HepG2 (cell line): ENCODE results near the gene ORMDL2. TPM values are rescaled to one million over a fixed set of nuclear protein-coding genes. Genes with fewer than 3 reads are reported as not detected.

Source experiments
- ATAC-seq: fragments of 200-7000 bp; cut with Tn5 transposase; 3 replicates; pipeline ENCODE4 v1.9.1; 2020; ENCODE audit warnings: mild to moderate bottlenecking, moderate library complexity
- BruUV-seq: library from RNA; stranded (reverse); fragments of 400-500 nt; replicated peaks from 2 replicates; lab custom pipeline; 2021; lab: Mats Ljungman, UMichigan
- CTCF ChIA-PET: fragments of 300-600 bp; formaldehyde crosslinking; extraction: SDS; loops from one replicate; lab custom pipeline; 2021; ENCODE audit warnings: low total read pairs, inconsistent platforms, low intra/inter-chr PET ratio; lab: Yijun Ruan, JAX
- POLR2A ChIA-PET: fragments of 350-600 bp; sonication (Branson Sonifier 250); formaldehyde crosslinking; loops from one replicate; lab custom pipeline; 2020; ENCODE audit warnings: antibody characterized with exemption, inconsistent platforms; lab: Yijun Ruan, JAX
- DNase-seq: peaks from one replicate; pipeline ENCODE4 v3.0.0-alpha.2; 2015; ENCODE audit warnings: low spot score
- FAIRE-seq: peaks from 3 replicates; lab custom pipeline; 2011; peaks lifted over from hg19 to GRCh38; lab: Jason Lieb, UNC
- H2AFZ ChIP-seq: one replicate; pipeline ENCODE4 v1.6.1; 2011; ENCODE audit warnings: low read length, inconsistent platforms
- H3K27ac ChIP-seq: fragments of 300-600 bp; 3 replicates; pipeline ENCODE4 v1.8.0; 2011; ENCODE audit warnings: mixed run types, mild to moderate bottlenecking, mixed read lengths, low read length, inconsistent platforms; ENCODE audit not compliant: insufficient read depth; ENCODE audit errors: extremely low read length
- H3K27me3 ChIP-seq, 2 experiments: fragments of 200-600 bp in 1 of 2; 2 replicates in 1 of 2; 3 replicates in 1 of 2; pipeline versions ENCODE4 v1.6.0 to v1.8.0; 2011; ENCODE audit warnings: low read length in 2 of 2, mild to moderate bottlenecking in 2 of 2, moderate library complexity in 2 of 2, inconsistent platforms in 1 of 2; ENCODE audit not compliant: insufficient read depth in 2 of 2, control insufficient read depth in 1 of 2
- H3K36me3 ChIP-seq, 2 experiments: fragments of 200-600 bp in 1 of 2; replicated peaks in 1 of 2; 2 replicates in 1 of 2; 3 replicates in 1 of 2; pipeline versions ENCODE4 v1.5.1 to v1.8.0; 2011; ENCODE audit warnings: low read length in 2 of 2, inconsistent platforms in 1 of 2; ENCODE audit not compliant: insufficient read depth in 2 of 2, control insufficient read depth in 1 of 2
- H3K4me1 ChIP-seq: 2 replicates; pipeline ENCODE4 v1.5.1; 2012; ENCODE audit warnings: low read length, inconsistent platforms; ENCODE audit not compliant: insufficient read depth
- H3K4me2 ChIP-seq: 2 replicates; pipeline ENCODE4 v1.6.0; 2011; ENCODE audit warnings: low read depth, low read length, inconsistent platforms
- H3K4me3 ChIP-seq, 3 experiments: fragments of 200-600 bp in 1 of 3; sonication (generic), shearing (Covaris generic) in 1 of 3; replicated peaks in 1 of 3; 2 replicates each; pipeline ENCODE4 v1.5.1; 2011 to 2016; ENCODE audit warnings: low read length in 3 of 3, inconsistent platforms in 2 of 3, low read depth in 2 of 3, mild to moderate bottlenecking in 2 of 3, control low read depth in 1 of 3, mixed read lengths in 1 of 3; ENCODE audit not compliant: insufficient read depth in 1 of 3
- H3K79me2 ChIP-seq: one replicate; pipeline ENCODE4 v1.6.1; 2011; ENCODE audit warnings: low read length, inconsistent platforms; ENCODE audit not compliant: insufficient read depth
- H3K9ac ChIP-seq: 2 replicates; pipeline ENCODE4 v1.6.0; 2011; ENCODE audit warnings: mild to moderate bottlenecking, low read depth, low read length, inconsistent platforms; ENCODE audit not compliant: insufficient read depth
- H3K9me3 ChIP-seq: 2 replicates; pipeline ENCODE4 v1.5.1; 2012; ENCODE audit warnings: mild to moderate bottlenecking, low read length
- H4K20me1 ChIP-seq: 2 replicates; pipeline ENCODE4 v1.6.0; 2011; ENCODE audit warnings: inconsistent platforms, mild to moderate bottlenecking, low read length, moderate library complexity; ENCODE audit not compliant: insufficient read depth
- KLF12 ChIP-seq: sonication (generic); formaldehyde crosslinking; IDR thresholded peaks from 2 replicates; pipeline ENCODE4 v1.4.0; 2020; ENCODE audit warnings: missing genetic modification reagents, borderline replicate concordance
- ZNF616 ChIP-seq: sonication (generic); formaldehyde crosslinking; IDR thresholded peaks from 2 replicates; pipeline ENCODE4 v1.5.0; 2020; ENCODE audit warnings: low read depth, mild to moderate bottlenecking, missing genetic modification reagents
- in situ Hi-C: cut with HindIII; loops from 2 replicates; pipeline ENCODE4 v1.10.0; 2017; ENCODE audit warnings: low pct_unique_long_range_greater_than_20kb; ENCODE audit not compliant: extremely low pct_ligation_motif_present
- intact Hi-C: fragments of 100-400 bp; cut with micrococcal nuclease; formaldehyde crosslinking; loops from one replicate; pipeline ENCODE4 v1.10.0; 2022; ENCODE audit not compliant: unreplicated experiment
- polyA plus RNA-seq, 8 experiments: library from polyadenylated mRNA; depleted of rRNA in 3 of 8; stranded (reverse) in 7 of 8; unstranded in 1 of 8; fragments of >200 nt; fragmentation: Illumina TruSeq in 4 of 8; extraction: Trizol in 4 of 8; gene quantifications; 2 replicates each; pipeline versions ENCODE4 v1.2.1 to v1.2.3, GENCODE V29; 2011 to 2016; ENCODE audit warnings: low read depth in 4 of 8, missing spikeins in 1 of 8, mixed read lengths in 1 of 8; ENCODE audit not compliant: insufficient read depth in 1 of 8
- total RNA-seq, 5 experiments: library from RNA; depleted of rRNA; stranded (reverse); fragments of >200 nt; fragmentation: Illumina TruSeq; extraction: Trizol; gene quantifications; 2 replicates each; pipeline ENCODE4 v1.2.3, GENCODE V29; 2016; ENCODE audit warnings: low read depth in 1 of 5
- TF ChIP-seq, protein P1 (sequence below): sonication (generic); formaldehyde crosslinking; IDR thresholded peaks from 2 replicates; pipeline ENCODE4 v1.4.0; 2020; ENCODE audit warnings: missing genetic modification reagents

Gene ORMDL2
- total and polyA plus RNA-seq, 2 of the 13 experiments (the other 11 are each of a cell fraction or from before 2014, with no cell fraction given): 24.0 to 28.6 TPM

DNA sequence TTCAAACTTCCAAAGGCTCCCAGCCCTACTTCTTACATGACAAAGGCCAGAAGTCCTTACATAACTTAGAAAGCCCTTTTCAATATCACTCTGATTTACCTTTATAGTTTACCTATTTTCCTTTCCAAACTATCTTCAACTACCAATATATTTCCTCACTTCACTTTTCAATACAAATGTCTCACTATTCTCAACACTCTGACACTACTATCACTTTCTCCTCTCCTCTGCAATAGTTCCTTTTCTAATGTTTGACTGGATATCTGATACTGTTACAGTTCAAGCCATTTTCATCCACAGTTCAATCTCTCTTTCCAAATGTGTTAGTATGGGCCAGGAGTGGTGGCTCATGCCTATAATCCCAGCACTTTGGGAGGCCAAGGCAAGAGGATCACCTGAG is 3.6 kb upstream of the ORMDL2 start:
- FAIRE-seq (no peak), DNase-seq (no peak), ATAC-seq (no peak)
- intact Hi-C loops (no loop called here), in situ Hi-C loops (no loop called here)
- no TSS peak for BruUV-seq
- H4K20me1 ChIP-seq: peaks cover 17% of the 10 kb centered on the region
- H3K4me2 ChIP-seq: no peak overlapping the region
- no peak overlapping the region for H2AFZ ChIP-seq
- TF ChIP-seq KLF12 (no peak), ZNF616 (CRISPR knock-in tag) (no peak)
- TF ChIP-seq, protein P1, sequence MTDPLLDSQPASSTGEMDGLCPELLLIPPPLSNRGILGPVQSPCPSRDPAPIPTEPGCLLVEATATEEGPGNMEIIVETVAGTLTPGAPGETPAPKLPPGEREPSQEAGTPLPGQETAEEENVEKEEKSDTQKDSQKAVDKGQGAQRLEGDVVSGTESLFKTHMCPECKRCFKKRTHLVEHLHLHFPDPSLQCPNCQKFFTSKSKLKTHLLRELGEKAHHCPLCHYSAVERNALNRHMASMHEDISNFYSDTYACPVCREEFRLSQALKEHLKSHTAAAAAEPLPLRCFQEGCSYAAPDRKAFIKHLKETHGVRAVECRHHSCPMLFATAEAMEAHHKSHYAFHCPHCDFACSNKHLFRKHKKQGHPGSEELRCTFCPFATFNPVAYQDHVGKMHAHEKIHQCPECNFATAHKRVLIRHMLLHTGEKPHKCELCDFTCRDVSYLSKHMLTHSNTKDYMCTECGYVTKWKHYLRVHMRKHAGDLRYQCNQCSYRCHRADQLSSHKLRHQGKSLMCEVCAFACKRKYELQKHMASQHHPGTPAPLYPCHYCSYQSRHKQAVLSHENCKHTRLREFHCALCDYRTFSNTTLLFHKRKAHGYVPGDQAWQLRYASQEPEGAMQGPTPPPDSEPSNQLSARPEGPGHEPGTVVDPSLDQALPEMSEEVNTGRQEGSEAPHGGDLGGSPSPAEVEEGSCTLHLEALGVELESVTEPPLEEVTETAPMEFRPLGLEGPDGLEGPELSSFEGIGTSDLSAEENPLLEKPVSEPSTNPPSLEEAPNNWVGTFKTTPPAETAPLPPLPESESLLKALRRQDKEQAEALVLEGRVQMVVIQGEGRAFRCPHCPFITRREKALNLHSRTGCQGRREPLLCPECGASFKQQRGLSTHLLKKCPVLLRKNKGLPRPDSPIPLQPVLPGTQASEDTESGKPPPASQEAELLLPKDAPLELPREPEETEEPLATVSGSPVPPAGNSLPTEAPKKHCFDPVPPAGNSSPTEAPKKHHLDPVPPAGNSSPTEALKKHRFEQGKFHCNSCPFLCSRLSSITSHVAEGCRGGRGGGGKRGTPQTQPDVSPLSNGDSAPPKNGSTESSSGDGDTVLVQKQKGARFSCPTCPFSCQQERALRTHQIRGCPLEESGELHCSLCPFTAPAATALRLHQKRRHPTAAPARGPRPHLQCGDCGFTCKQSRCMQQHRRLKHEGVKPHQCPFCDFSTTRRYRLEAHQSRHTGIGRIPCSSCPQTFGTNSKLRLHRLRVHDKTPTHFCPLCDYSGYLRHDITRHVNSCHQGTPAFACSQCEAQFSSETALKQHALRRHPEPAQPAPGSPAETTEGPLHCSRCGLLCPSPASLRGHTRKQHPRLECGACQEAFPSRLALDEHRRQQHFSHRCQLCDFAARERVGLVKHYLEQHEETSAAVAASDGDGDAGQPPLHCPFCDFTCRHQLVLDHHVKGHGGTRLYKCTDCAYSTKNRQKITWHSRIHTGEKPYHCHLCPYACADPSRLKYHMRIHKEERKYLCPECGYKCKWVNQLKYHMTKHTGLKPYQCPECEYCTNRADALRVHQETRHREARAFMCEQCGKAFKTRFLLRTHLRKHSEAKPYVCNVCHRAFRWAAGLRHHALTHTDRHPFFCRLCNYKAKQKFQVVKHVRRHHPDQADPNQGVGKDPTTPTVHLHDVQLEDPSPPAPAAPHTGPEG: no peak
- peaks cover 55% of the 10 kb centered on the region for H3K4me1 ChIP-seq
- peaks cover 90% of the 10 kb centered on the region for H3K79me2 ChIP-seq
- H3K36me3 ChIP-seq: peaks cover 0 to 16% of the 10 kb centered on the region in 2 experiments; a peak in 4 of 5 replicates
- H3K27me3 ChIP-seq: no peaks in the 10 kb centered on the region; a peak in 1 of 5 replicates
- no peak overlapping the region for H3K4me3 ChIP-seq
- H3K27ac ChIP-seq: no peak overlapping the region
- CTCF ChIA-PET: no interaction called here
- POLR2A ChIA-PET: interaction anchor here (1.3 to 2.3 kb wide), 2 partner anchors 9 to 16 kb away, joined by 6 to 10 read pairs; partner anchors contain the start of gene DNAJC14
- H3K9me3 ChIP-seq: no peaks in the 10 kb centered on the region
- H3K9ac ChIP-seq: no peak overlapping the region
